Measurements from ENCODE around the gene SEL1L3.

SEL1L3 gene

DNA sequence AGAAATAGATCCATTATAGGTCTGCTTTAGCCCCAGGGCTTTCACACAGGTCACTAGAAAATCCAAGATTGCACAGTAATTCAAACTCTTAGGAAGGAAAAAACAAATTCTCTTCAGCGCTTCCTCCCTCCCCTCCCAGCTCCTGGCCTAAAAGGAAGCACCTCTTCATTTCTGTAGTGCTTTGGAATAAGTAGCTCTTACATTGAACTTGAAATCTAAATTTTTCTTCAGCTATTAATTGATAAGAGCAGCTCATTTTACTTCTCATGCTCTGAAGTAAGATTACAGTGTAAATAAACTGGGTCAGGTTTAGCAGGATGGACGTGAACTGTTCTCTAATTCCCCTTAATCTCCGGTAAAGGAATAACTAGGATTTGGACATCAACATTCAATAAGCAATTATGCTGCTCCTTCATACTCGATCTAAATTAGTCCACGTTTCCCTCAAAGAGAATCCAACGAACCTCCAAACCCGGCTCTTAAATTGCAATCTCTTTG is 10.9 kb upstream of the SEL1L3 start:
- Histone ChIP-seq H3K4ac (ENCODE audit: low read depth in 1 of 2, low read length in 2 of 2) (no peak overlapping the region), H2BK120ac (ENCODE audit: low read depth, low read length) (no peak overlapping the region), H3K23ac (ENCODE audit: low read length in 2 of 2) (no peak overlapping the region), H3K36me3 (ENCODE audit: control insufficient read depth in 1 of 2, insufficient read depth in 2 of 2, low read depth in 1 of 2, low read length in 2 of 2) (no peaks in the 10 kb centered on the region), H3K27me3 (ENCODE audit: control insufficient read depth in 1 of 2, insufficient read depth in 1 of 2, low read length in 2 of 2) (no peaks in the 10 kb centered on the region), H3K4me2 (ENCODE audit: low read length, poor library complexity, severe bottlenecking) (no peak overlapping the region), H2BK5ac (ENCODE audit: low read depth, low read length, poor library complexity, severe bottlenecking) (no peak overlapping the region), H2BK15ac (ENCODE audit: low read depth, poor library complexity, severe bottlenecking) (no peak overlapping the region), H2AFZ (ENCODE audit: low read depth, low read length) (no peak overlapping the region), H3K18ac (ENCODE audit: low read depth in 1 of 2, low read length in 2 of 2) (no peak overlapping the region), H4K91ac (ENCODE audit: low read length) (no peak overlapping the region), H2AK5ac (ENCODE audit: low read length, severe bottlenecking) (no peak overlapping the region), H3K79me1 (replicated peaks; ENCODE audit: low read length, poor library complexity, severe bottlenecking) (no peaks in the 10 kb centered on the region), H2BK12ac (ENCODE audit: low read length in 2 of 2) (no peak overlapping the region), H3K4me1 (ENCODE audit: control insufficient read depth, insufficient read depth, low read depth, low read length) (no peaks in the 10 kb centered on the region), H3K4me3 (ENCODE audit: insufficient read depth in 1 of 2, low read depth in 1 of 2, low read length in 2 of 2) (no peak overlapping the region), H4K8ac (ENCODE audit: low read length) (no peak overlapping the region), H3K9me3 (ENCODE audit: control insufficient read depth, low read length) (no peaks in the 10 kb centered on the region), H3K27ac (ENCODE audit: low read length, poor library complexity, severe bottlenecking) (no peak overlapping the region), H3K9ac (ENCODE audit: low read length) (no peak overlapping the region), H3K14ac (ENCODE audit: low read length in 2 of 2) (no peak overlapping the region)
- WGBS = 95% methylated on average over 6 of the region's 7 CpGs
- DNase-seq = no peak

DNA sequence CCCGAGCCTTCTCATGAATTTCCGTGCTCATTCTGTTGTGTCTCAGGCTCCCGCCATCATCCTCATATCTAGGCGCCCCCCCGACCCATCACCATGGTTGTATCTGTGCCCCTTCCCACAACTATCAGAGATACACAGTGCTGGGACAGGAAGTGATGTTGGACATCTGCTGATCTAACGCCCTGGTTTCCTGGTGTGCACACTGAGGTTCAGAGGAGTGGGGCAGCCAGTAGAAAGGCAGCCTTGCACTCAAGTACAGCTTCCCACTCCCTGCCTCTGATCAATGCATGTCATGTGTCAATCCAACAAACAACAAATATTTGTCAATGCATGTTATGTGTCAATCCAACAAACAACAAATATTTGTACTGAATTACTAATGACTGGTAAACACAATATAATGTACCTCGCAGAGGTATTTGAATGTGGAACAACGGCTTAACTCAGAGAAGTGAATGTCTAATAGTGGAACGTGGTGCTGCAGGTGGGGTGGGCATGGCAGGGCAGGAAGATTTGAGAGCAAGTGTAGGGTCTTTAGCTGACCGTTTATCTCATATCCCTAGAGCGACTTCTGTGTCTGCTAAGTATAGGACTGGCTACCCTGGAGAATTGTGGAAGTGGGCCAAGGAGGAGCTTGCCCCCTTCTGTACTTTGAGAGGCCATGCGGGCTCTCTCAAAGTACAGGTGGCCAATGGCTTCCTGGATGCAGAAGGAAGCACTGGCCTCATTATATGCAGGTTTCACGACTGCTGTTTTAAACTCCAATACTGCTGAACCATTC is 10.3 kb upstream of the SEL1L3 start:
- no peak overlapping the region for H3K4ac ChIP-seq (ENCODE audit: low read depth in 1 of 2, low read length in 2 of 2)
- H3K79me1 ChIP-seq (replicated peaks; ENCODE audit: low read length, poor library complexity, severe bottlenecking) = no peaks in the 10 kb centered on the region
- no peak overlapping the region for H2BK120ac ChIP-seq (ENCODE audit: low read depth, low read length)
- WGBS = 93% methylated on average over 13 of the region's 13 CpGs
- H3K9me3 ChIP-seq (ENCODE audit: control insufficient read depth, low read length) = no peaks in the 10 kb centered on the region
- H2AFZ ChIP-seq (ENCODE audit: low read depth, low read length) = no peak overlapping the region
- H4K91ac ChIP-seq (ENCODE audit: low read length) = no peak overlapping the region
- no peak overlapping the region for H3K9ac ChIP-seq (ENCODE audit: low read length)
- no peak for DNase-seq
- H2BK5ac ChIP-seq (ENCODE audit: low read depth, low read length, poor library complexity, severe bottlenecking) = no peak overlapping the region
- no peak overlapping the region for H2AK5ac ChIP-seq (ENCODE audit: low read length, severe bottlenecking)
- H3K4me2 ChIP-seq (ENCODE audit: low read length, poor library complexity, severe bottlenecking) = no peak overlapping the region
- H3K36me3 ChIP-seq (ENCODE audit: control insufficient read depth in 1 of 2, insufficient read depth in 2 of 2, low read depth in 1 of 2, low read length in 2 of 2) = no peaks in the 10 kb centered on the region
- H3K27ac ChIP-seq (ENCODE audit: low read length, poor library complexity, severe bottlenecking) = no peak overlapping the region
- no peaks in the 10 kb centered on the region for H3K4me1 ChIP-seq (ENCODE audit: control insufficient read depth, insufficient read depth, low read depth, low read length)
- H3K14ac ChIP-seq (ENCODE audit: low read length in 2 of 2) = no peak overlapping the region
- H2BK12ac ChIP-seq (ENCODE audit: low read length in 2 of 2) = no peak overlapping the region
- H2BK15ac ChIP-seq (ENCODE audit: low read depth, poor library complexity, severe bottlenecking) = no peak overlapping the region
- H3K18ac ChIP-seq (ENCODE audit: low read depth in 1 of 2, low read length in 2 of 2) = no peak overlapping the region
- H3K23ac ChIP-seq (ENCODE audit: low read length in 2 of 2) = no peak overlapping the region
- no peaks in the 10 kb centered on the region for H3K27me3 ChIP-seq (ENCODE audit: control insufficient read depth in 1 of 2, insufficient read depth in 1 of 2, low read length in 2 of 2)
- H4K8ac ChIP-seq (ENCODE audit: low read length) = no peak overlapping the region
- H3K4me3 ChIP-seq (ENCODE audit: insufficient read depth in 1 of 2, low read depth in 1 of 2, low read length in 2 of 2) = no peak overlapping the region

GRCh38 chr4:25870081-25870480 is 7.3 kb upstream of the SEL1L3 start:
- Histone ChIP-seq H2BK120ac (ENCODE audit: low read depth, low read length) (no peak overlapping the region), H3K79me1 (replicated peaks; ENCODE audit: low read length, poor library complexity, severe bottlenecking) (no peaks in the 10 kb centered on the region), H3K4ac (ENCODE audit: low read depth in 1 of 2, low read length in 2 of 2) (no peak overlapping the region), H3K18ac (ENCODE audit: low read depth in 1 of 2, low read length in 2 of 2) (no peak overlapping the region), H3K23ac (ENCODE audit: low read length in 2 of 2) (no peak overlapping the region), H4K8ac (ENCODE audit: low read length) (no peak overlapping the region), H2AK5ac (ENCODE audit: low read length, severe bottlenecking) (no peak overlapping the region), H3K27me3 (ENCODE audit: control insufficient read depth in 1 of 2, insufficient read depth in 1 of 2, low read length in 2 of 2) (peaks cover 0 to 4% of the 10 kb centered on the region in 2 experiments), H2BK15ac (ENCODE audit: low read depth, poor library complexity, severe bottlenecking) (no peak overlapping the region), H3K9ac (ENCODE audit: low read length) (no peak overlapping the region), H3K4me3 (ENCODE audit: insufficient read depth in 1 of 2, low read depth in 1 of 2, low read length in 2 of 2) (no peak overlapping the region), H3K4me2 (ENCODE audit: low read length, poor library complexity, severe bottlenecking) (no peak overlapping the region), H2BK12ac (ENCODE audit: low read length in 2 of 2) (no peak overlapping the region), H3K14ac (ENCODE audit: low read length in 2 of 2) (no peak overlapping the region), H3K4me1 (ENCODE audit: control insufficient read depth, insufficient read depth, low read depth, low read length) (no peaks in the 10 kb centered on the region), H3K9me3 (ENCODE audit: control insufficient read depth, low read length) (no peaks in the 10 kb centered on the region), H2BK5ac (ENCODE audit: low read depth, low read length, poor library complexity, severe bottlenecking) (no peak overlapping the region), H3K36me3 (ENCODE audit: control insufficient read depth in 1 of 2, insufficient read depth in 2 of 2, low read depth in 1 of 2, low read length in 2 of 2) (no peaks in the 10 kb centered on the region), H2AFZ (ENCODE audit: low read depth, low read length) (no peak overlapping the region), H3K27ac (ENCODE audit: low read length, poor library complexity, severe bottlenecking) (no peak overlapping the region), H4K91ac (ENCODE audit: low read length) (no peak overlapping the region)
- 75% methylated on average over 2 of the region's 2 CpGs for WGBS
- no peak for DNase-seq

DNA sequence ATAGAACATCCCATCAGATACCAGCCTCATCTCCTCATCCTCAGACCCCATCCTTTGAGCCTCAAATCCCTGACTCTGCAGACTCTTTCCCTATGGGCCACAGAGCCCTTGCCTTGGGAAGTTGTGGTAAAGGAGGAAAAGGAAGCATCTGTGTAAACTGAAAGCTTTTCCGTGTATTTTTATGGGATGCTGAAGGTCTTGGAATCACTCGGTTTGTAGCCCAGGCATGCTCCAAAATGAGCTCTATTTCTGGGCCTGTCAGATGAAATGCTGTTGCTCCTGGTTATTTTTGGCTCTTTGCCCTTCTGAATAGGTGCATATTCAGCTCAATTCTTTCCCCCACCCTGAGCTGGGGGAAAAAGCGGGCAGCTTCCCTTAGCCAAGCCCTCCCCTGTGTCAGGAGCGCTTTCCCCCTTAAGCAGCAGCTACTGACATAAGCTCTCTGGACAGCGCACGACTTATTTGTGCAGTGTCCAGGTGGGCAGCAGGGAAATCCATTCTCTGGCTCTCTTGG is 5.0 kb upstream of the SEL1L3 start:
- WGBS = 87% methylated on average over 6 of the region's 6 CpGs

More for the DNA sequence above, 5.0 kb upstream of the SEL1L3 start:
- Histone ChIP-seq H4K91ac (ENCODE audit: low read length) (no peak overlapping the region), H3K23ac (ENCODE audit: low read length in 2 of 2) (no peak overlapping the region), H2BK5ac (ENCODE audit: low read depth, low read length, poor library complexity, severe bottlenecking) (no peak overlapping the region), H3K18ac (ENCODE audit: low read depth in 1 of 2, low read length in 2 of 2) (no peak overlapping the region), H2BK12ac (ENCODE audit: low read length in 2 of 2) (no peak overlapping the region), H3K27me3 (ENCODE audit: control insufficient read depth in 1 of 2, insufficient read depth in 1 of 2, low read length in 2 of 2) (peaks cover 11 to 12% of the 10 kb centered on the region in 2 experiments), H3K4me1 (ENCODE audit: control insufficient read depth, insufficient read depth, low read depth, low read length) (peaks cover 4% of the 10 kb centered on the region), H2AFZ (ENCODE audit: low read depth, low read length) (no peak overlapping the region), H3K79me1 (replicated peaks; ENCODE audit: low read length, poor library complexity, severe bottlenecking) (no peaks in the 10 kb centered on the region), H3K4me2 (ENCODE audit: low read length, poor library complexity, severe bottlenecking) (no peak overlapping the region), H3K4ac (ENCODE audit: low read depth in 1 of 2, low read length in 2 of 2) (no peak overlapping the region), H3K27ac (ENCODE audit: low read length, poor library complexity, severe bottlenecking) (no peak overlapping the region), H2BK120ac (ENCODE audit: low read depth, low read length) (no peak overlapping the region), H2BK15ac (ENCODE audit: low read depth, poor library complexity, severe bottlenecking) (no peak overlapping the region), H3K14ac (ENCODE audit: low read length in 2 of 2) (no peak overlapping the region), H3K9ac (ENCODE audit: low read length) (no peak overlapping the region), H2AK5ac (ENCODE audit: low read length, severe bottlenecking) (no peak overlapping the region), H3K9me3 (ENCODE audit: control insufficient read depth, low read length) (no peaks in the 10 kb centered on the region), H3K4me3 (ENCODE audit: insufficient read depth in 1 of 2, low read depth in 1 of 2, low read length in 2 of 2) (no peak overlapping the region), H3K36me3 (ENCODE audit: control insufficient read depth in 1 of 2, insufficient read depth in 2 of 2, low read depth in 1 of 2, low read length in 2 of 2) (no peaks in the 10 kb centered on the region), H4K8ac (ENCODE audit: low read length) (no peak overlapping the region)
- no peak for DNase-seq

All from mesenchymal stem cell (in vitro differentiated cells and primary cell).